Endothelial cell of umbilical vein (primary cell): Measurements from ENCODE around the gene FBXO3. TPM values are rescaled to one million over a fixed set of nuclear protein-coding genes. Genes with fewer than 3 reads are reported as not detected.

Source experiments
- BruUV-seq: library from RNA; stranded (reverse); fragments of 400-500 nt; replicated peaks from 2 replicates; lab custom pipeline; 2021; lab: Mats Ljungman, UMichigan
- CTCF ChIA-PET: fragments of 300-600, 350-600 bp; sonication (Branson Sonifier 250); formaldehyde crosslinking; loops from one replicate; lab custom pipeline; 2021; ENCODE audit warnings: antibody characterized with exemption, inconsistent platforms; lab: Charles Lee
- POLR2A ChIA-PET: fragments of 300-600, 350-600 bp; sonication (Branson Sonifier 250); formaldehyde crosslinking; loops from one replicate; lab custom pipeline; 2021; ENCODE audit warnings: antibody characterized with exemption, inconsistent platforms; lab: Charles Lee
- DNase-seq: peaks from one replicate; pipeline ENCODE4 v3.0.0-alpha.2; 2011; ENCODE audit warnings: low read depth, low spot score
- FAIRE-seq: peaks from 2 replicates; lab custom pipeline; 2011; peaks lifted over from hg19 to GRCh38; lab: Jason Lieb, UNC
- H2AFZ ChIP-seq: 2 replicates; pipeline ENCODE4 v1.6.0; 2012; ENCODE audit warnings: low read depth, low read length, control low read depth, inconsistent platforms
- H3K27ac ChIP-seq: 2 replicates; pipeline ENCODE4 v1.5.1; 2011; ENCODE audit warnings: low read depth, mild to moderate bottlenecking, control low read depth, low read length, moderate library complexity; ENCODE audit not compliant: insufficient read depth
- H3K27me3 ChIP-seq, 2 experiments: 2 replicates each; pipeline versions ENCODE4 v1.6.0 to v1.6.1; 2011; ENCODE audit warnings: low read length in 2 of 2, mixed read lengths in 1 of 2; ENCODE audit not compliant: control insufficient read depth in 2 of 2, insufficient read depth in 2 of 2
- H3K36me3 ChIP-seq, 2 experiments: 2 replicates in 1 of 2; 3 replicates in 1 of 2; pipeline ENCODE4 v1.5.1; 2011; ENCODE audit warnings: low read length in 2 of 2, mild to moderate bottlenecking in 1 of 2, moderate library complexity in 1 of 2; ENCODE audit not compliant: control insufficient read depth in 2 of 2, insufficient read depth in 2 of 2; ENCODE audit errors: extremely low read depth in 1 of 2
- H3K4me1 ChIP-seq: 3 replicates; pipeline ENCODE4 v1.5.1; 2011; ENCODE audit warnings: mild to moderate bottlenecking, low read length; ENCODE audit not compliant: control insufficient read depth, insufficient read depth; ENCODE audit errors: extremely low read depth
- H3K4me2 ChIP-seq: 2 replicates; pipeline ENCODE4 v1.6.1; 2011; ENCODE audit warnings: low read length, control low read depth, mixed read lengths; ENCODE audit not compliant: insufficient read depth
- H3K4me3 ChIP-seq, 3 experiments: fragments of 200-600 bp in 1 of 3; sonication (generic), shearing (Covaris generic) in 1 of 3; replicated peaks in 1 of 3; 2 replicates each; pipeline ENCODE4 v1.5.1; 2011 to 2016; ENCODE audit warnings: control low read depth in 3 of 3, low read length in 3 of 3, mild to moderate bottlenecking in 2 of 3, inconsistent platforms in 1 of 3, low read depth in 1 of 3, moderate library complexity in 1 of 3; ENCODE audit not compliant: insufficient read depth in 1 of 3
- H3K79me2 ChIP-seq: 2 replicates; pipeline ENCODE4 v1.6.0; 2012; ENCODE audit warnings: low read length, inconsistent platforms; ENCODE audit not compliant: control insufficient read depth, insufficient read depth
- H3K9ac ChIP-seq: replicated peaks from 2 replicates; pipeline ENCODE3; 2011; ENCODE audit warnings: low read length, control low read depth; ENCODE audit not compliant: insufficient read depth; ENCODE audit errors: extremely low read depth
- H3K9me1 ChIP-seq: replicated peaks from 3 replicates; pipeline ENCODE4 v1.6.0; 2011; ENCODE audit warnings: mild to moderate bottlenecking, low read length; ENCODE audit not compliant: control insufficient read depth, insufficient read depth; ENCODE audit errors: extremely low read depth
- H3K9me3 ChIP-seq: replicated peaks from 2 replicates; pipeline ENCODE4 v1.5.1; 2012; ENCODE audit warnings: low read length, inconsistent platforms; ENCODE audit not compliant: control insufficient read depth, insufficient read depth
- H4K20me1 ChIP-seq: replicated peaks from 2 replicates; pipeline ENCODE3; 2011; ENCODE audit warnings: mild to moderate bottlenecking, low read length; ENCODE audit not compliant: control insufficient read depth, insufficient read depth; ENCODE audit errors: extremely low read depth
- EZH2 ChIP-seq: IDR thresholded peaks from 2 replicates; pipeline ENCODE4 v1.6.1; 2012; ENCODE audit warnings: borderline replicate concordance, low read depth, mild to moderate bottlenecking, moderate library complexity, low read length, inconsistent platforms; ENCODE audit not compliant: severe bottlenecking
- FOS ChIP-seq: IDR thresholded peaks from 2 replicates; pipeline ENCODE4 v1.6.1; 2011; ENCODE audit warnings: mild to moderate bottlenecking, low read length, moderate library complexity, borderline replicate concordance; ENCODE audit not compliant: insufficient read depth
- GATA2 ChIP-seq: IDR thresholded peaks from 2 replicates; pipeline ENCODE4 v1.7.0; 2011; ENCODE audit warnings: low read depth, mild to moderate bottlenecking, moderate library complexity, mixed read lengths, low read length; ENCODE audit not compliant: insufficient read length, insufficient read depth
- JUN ChIP-seq: IDR thresholded peaks from 2 replicates; pipeline ENCODE4 v1.6.1; 2011; ENCODE audit warnings: borderline replicate concordance, low read depth; ENCODE audit not compliant: insufficient read length, insufficient read depth
- MYC ChIP-seq: IDR thresholded peaks from one replicate; pipeline ENCODE4 v1.6.1; 2011; ENCODE audit warnings: mild to moderate bottlenecking, low read depth, low read length
- POLR2A ChIP-seq: IDR thresholded peaks from 2 replicates; pipeline ENCODE4 v1.6.1; 2012; ENCODE audit warnings: low read depth, mild to moderate bottlenecking, control low read depth, low read length
- POLR2AphosphoS5 ChIP-seq: IDR thresholded peaks from 2 replicates; pipeline ENCODE4 v1.6.1; 2012; ENCODE audit warnings: low read depth, mild to moderate bottlenecking, control low read depth, low read length, moderate library complexity; ENCODE audit not compliant: insufficient read depth
- dilution Hi-C: fragments of 300-500 bp; cut with MboI; formaldehyde crosslinking; loops from one replicate; pipeline ENCODE4 v1.15.0; 2019; ENCODE audit warnings: low sequenced_read_pairs; ENCODE audit not compliant: extremely low pct_ligation_motif_present
- intact Hi-C: fragments of 100-400 bp; cut with micrococcal nuclease; formaldehyde crosslinking; loops from one replicate; pipeline ENCODE4 v1.10.0; 2022
- polyA plus RNA-seq, 4 experiments: library from polyadenylated mRNA; depleted of rRNA in 3 of 4; stranded (reverse) in 3 of 4; unstranded in 1 of 4; fragments of >200 nt; gene quantifications; 2 replicates each; pipeline versions ENCODE4 v1.2.1 to v1.2.3, GENCODE V29; 2011 to 2012; ENCODE audit warnings: missing spikeins in 1 of 4
- total RNA-seq: library from RNA; stranded (reverse); gene quantifications from 2 replicates; pipeline ENCODE4 v1.2.3, GENCODE V29; 2021
- TF ChIP-seq, protein P1 (sequence below), 2 donors: IDR thresholded peaks; 1 replicate in 1 of 2; 2 replicates in 1 of 2; pipeline ENCODE4 v1.5.1; 2011; ENCODE audit warnings: low read length in 2 of 2, mild to moderate bottlenecking in 2 of 2, moderate library complexity in 2 of 2, control low read depth in 1 of 2, inconsistent platforms in 1 of 2, low read depth in 1 of 2; ENCODE audit not compliant: insufficient read depth in 1 of 2; ENCODE audit errors: extremely low read depth in 1 of 2
- TF ChIP-seq, protein P2 (sequence below): IDR thresholded peaks from 2 replicates; pipeline ENCODE4 v1.6.1; 2011; ENCODE audit not compliant: insufficient read depth, insufficient read length

The FBXO3 gene
- total and polyA plus RNA-seq, 2 donors (not counting 3 experiments of a cell fraction or from before 2014, with no cell fraction given): 18.0 to 23.1 TPM

DNA sequence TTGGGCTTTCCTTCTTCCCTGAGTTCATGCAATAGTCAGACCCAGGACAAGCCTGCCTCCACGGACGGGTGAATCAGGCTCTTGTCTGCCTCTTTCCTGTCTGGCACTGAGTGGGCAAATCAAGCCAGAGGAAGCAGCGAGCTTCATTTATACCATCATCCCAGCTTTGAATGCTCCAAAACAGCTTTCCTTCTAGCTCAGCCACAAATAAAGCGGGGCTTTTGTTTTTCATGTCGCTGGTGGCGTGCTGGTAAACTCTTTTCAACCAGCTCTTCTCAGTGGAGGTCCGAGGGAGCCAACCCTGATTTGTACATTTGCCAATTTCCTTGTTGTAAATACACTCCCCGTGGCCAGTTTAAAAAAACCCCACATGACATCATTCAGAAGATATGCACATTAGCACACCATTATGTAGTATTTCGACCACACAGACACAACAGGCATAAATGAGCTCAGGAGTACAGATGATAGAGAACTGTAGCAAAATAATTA lies 82.3 kb downstream of the FBXO3 start:
- ChIA-PET CTCF (interaction anchor here (0.6 to 12.5 kb wide), 11 partner anchors 11 to 531 kb away, joined by 3 to 171 read pairs (median 5); partner anchors contain the start of genes C11orf91, CD59 and CSTF3), POLR2A (interaction anchor here (0.6 to 4.5 kb wide), 5 partner anchors 9 to 50 kb away, joined by 3 to 73 read pairs (median 3); partner anchors contain the start of genes C11orf91 and CD59)
- Histone ChIP-seq H3K4me1 (peaks cover 69% of the 10 kb centered on the region), H4K20me1 (no peaks in the 10 kb centered on the region), H3K27me3 (no peaks in the 10 kb centered on the region), H3K9me3 (no peaks in the 10 kb centered on the region), H3K9ac (peak overlapping the region; percentile 93), H2AFZ (no peak overlapping the region), H3K36me3 (no peaks in the 10 kb centered on the region), H3K4me2 (peak overlapping the region; percentile 44), H3K4me3 (peak overlapping the region in 1 of 3 experiments; percentile 8), H3K79me2 (no peaks in the 10 kb centered on the region), H3K27ac (peak overlapping the region; percentile 91), H3K9me1 (no peaks in the 10 kb centered on the region)
- intact Hi-C loops: loop anchor here (1.0 kb wide), 1 partner anchor 9 kb away; no protein-coding TSS in a partner anchor
- TF ChIP-seq JUN (peak; percentile 90), MYC (no peak), POLR2A (peak; percentile 54), GATA2 (no peak), EZH2 (no peak), POLR2AphosphoS5 (peak; percentile 80), FOS (peak; percentile 71)
- TF ChIP-seq, protein P1, sequence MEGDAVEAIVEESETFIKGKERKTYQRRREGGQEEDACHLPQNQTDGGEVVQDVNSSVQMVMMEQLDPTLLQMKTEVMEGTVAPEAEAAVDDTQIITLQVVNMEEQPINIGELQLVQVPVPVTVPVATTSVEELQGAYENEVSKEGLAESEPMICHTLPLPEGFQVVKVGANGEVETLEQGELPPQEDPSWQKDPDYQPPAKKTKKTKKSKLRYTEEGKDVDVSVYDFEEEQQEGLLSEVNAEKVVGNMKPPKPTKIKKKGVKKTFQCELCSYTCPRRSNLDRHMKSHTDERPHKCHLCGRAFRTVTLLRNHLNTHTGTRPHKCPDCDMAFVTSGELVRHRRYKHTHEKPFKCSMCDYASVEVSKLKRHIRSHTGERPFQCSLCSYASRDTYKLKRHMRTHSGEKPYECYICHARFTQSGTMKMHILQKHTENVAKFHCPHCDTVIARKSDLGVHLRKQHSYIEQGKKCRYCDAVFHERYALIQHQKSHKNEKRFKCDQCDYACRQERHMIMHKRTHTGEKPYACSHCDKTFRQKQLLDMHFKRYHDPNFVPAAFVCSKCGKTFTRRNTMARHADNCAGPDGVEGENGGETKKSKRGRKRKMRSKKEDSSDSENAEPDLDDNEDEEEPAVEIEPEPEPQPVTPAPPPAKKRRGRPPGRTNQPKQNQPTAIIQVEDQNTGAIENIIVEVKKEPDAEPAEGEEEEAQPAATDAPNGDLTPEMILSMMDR (IDR thresholded peaks at IDR 0.05; ENCODE audit: extremely low read depth in 1 of 2, insufficient read depth in 1 of 2, low read depth in 1 of 2, low read length in 2 of 2): no peak
- TF ChIP-seq, protein P2, sequence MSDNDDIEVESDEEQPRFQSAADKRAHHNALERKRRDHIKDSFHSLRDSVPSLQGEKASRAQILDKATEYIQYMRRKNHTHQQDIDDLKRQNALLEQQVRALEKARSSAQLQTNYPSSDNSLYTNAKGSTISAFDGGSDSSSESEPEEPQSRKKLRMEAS: no peak
- dilution Hi-C loops: no loop called here
- FAIRE-seq (peak; percentile 92), DNase-seq (peak; percentile 98)
- BruUV-seq: no TSS peak
